Right hindlimb (tissue), 1 donor: ENCODE results near the gene CD226.
"Not testable (repeated sequence)": the region's sequence is repeated elsewhere in the genome, so short reads cannot be mapped to it uniquely, and the experiment has no call there.

Experiments used
- DNase-seq: peaks from one replicate; pipeline ENCODE4 v3.0.0-alpha.2; 2018

CD226 gene

GRCh38 chr18:69865776-69866175 is 81.9 kb downstream of the CD226 start:
- no peak for DNase-seq

GRCh38 chr18:69864802-69865201 is 82.9 kb downstream of the CD226 start:
- DNase-seq, result not testable (repeated sequence)

- DNase-seq, result no peak
Measured at GRCh38 chr18:69858897-69859296, 88.8 kb downstream of the CD226 start.

GRCh38 chr18:69854455-69854854 is 93.2 kb downstream of the CD226 start:
- no peak for DNase-seq

GRCh38 chr18:69853051-69853450 is 94.6 kb downstream of the CD226 start:
- no peak for DNase-seq

- no peak for DNase-seq
Measured at GRCh38 chr18:69845593-69846506, 101.8 kb downstream of the CD226 start.

- DNase-seq, result no peak
Measured at GRCh38 chr18:69844656-69845055, 103.0 kb downstream of the CD226 start.

GRCh38 chr18:69843015-69843414 is 104.7 kb downstream of the CD226 start:
- DNase-seq, result no peak

GRCh38 chr18:69841117-69841516 is 106.6 kb downstream of the CD226 start:
- peak; percentile 23 for DNase-seq

GRCh38 chr18:69840445-69840844 is 107.2 kb downstream of the CD226 start:
- DNase-seq, result no peak

- DNase-seq, result peak; percentile 27
Measured at GRCh38 chr18:69840001-69840400, 107.7 kb downstream of the CD226 start.

- no peak for DNase-seq
Measured at GRCh38 chr18:69839497-69839896, 108.2 kb downstream of the CD226 start.

- DNase-seq, result peak; percentile 21
Measured at GRCh38 chr18:69838620-69839411, 108.9 kb downstream of the CD226 start.

GRCh38 chr18:69838003-69838402 is 109.7 kb downstream of the CD226 start:
- DNase-seq, result no peak

GRCh38 chr18:69834980-69835379 is 112.7 kb downstream of the CD226 start:
- DNase-seq, result not testable (repeated sequence)

- DNase-seq, result no peak
Measured at GRCh38 chr18:69830189-69830588, 117.5 kb downstream of the CD226 start.

GRCh38 chr18:69820538-69820937 is 127.1 kb downstream of the CD226 start:
- no peak for DNase-seq

- no peak for DNase-seq
Measured at GRCh38 chr18:69819460-69819859, 128.2 kb downstream of the CD226 start.

- no peak for DNase-seq
Measured at GRCh38 chr18:69817335-69817940, 130.2 kb downstream of the CD226 start.

- DNase-seq, result no peak
Measured at GRCh38 chr18:69814861-69815385, 132.8 kb downstream of the CD226 start.

- no peak for DNase-seq
Measured at GRCh38 chr18:69813559-69813958, 134.1 kb downstream of the CD226 start.

GRCh38 chr18:69808399-69808798 is 139.3 kb downstream of the CD226 start:
- DNase-seq, result no peak
